Mucosa of gallbladder (tissue), 1 donor: Measurements from ENCODE around the gene DTL. TPM values are rescaled to one million over a fixed set of nuclear protein-coding genes. Genes with fewer than 3 reads are reported as not detected.
"Not testable (repeated sequence)": the region's sequence is repeated elsewhere in the genome, so short reads cannot be mapped to it uniquely, and the experiment has no call there.

Experiments
- DNase-seq: peaks from one replicate; pipeline ENCODE4 v3.0.0-alpha.2; 2020; ENCODE audit warnings: low spot score
- total RNA-seq: library from RNA; stranded (reverse); gene quantifications from one replicate; pipeline ENCODE4 v1.2.1, GENCODE V29; 2021
- donor health status: DM: no; HTN: no; CAD: no.

Gene DTL
- 2.9 TPM for total RNA-seq

GRCh38 chr1:212035123-212035834 is at the start of gene DTL, which contains the start of gene INTS7:
Gene DTL, plus strand, starts transcription at chr1:212035748. Its CDS starts 143 bp downstream, at chr1:212035891.
Gene INTS7, minus strand, starts transcription at chr1:212035557. Its CDS starts 120 bp downstream, at chr1:212035437.
- peak; percentile 99 for DNase-seq

GRCh38 chr1:211986628-211987254 is 48.8 kb upstream of the DTL start:
- no peak for DNase-seq

GRCh38 chr1:211991695-211992094 is 43.9 kb upstream of the DTL start:
- no peak for DNase-seq

- DNase-seq = not testable (repeated sequence)
Observed at GRCh38 chr1:211997426-211997825, 38.1 kb upstream of the DTL start.

- DNase-seq = no peak
Observed at GRCh38 chr1:212002536-212002935, 33.0 kb upstream of the DTL start.

- DNase-seq = no peak
Observed at GRCh38 chr1:212004895-212005608, 30.5 kb upstream of the DTL start.

- no peak for DNase-seq
Observed at GRCh38 chr1:212007178-212007577, 28.4 kb upstream of the DTL start.

- no peak for DNase-seq
Observed at GRCh38 chr1:212007886-212008285, 27.7 kb upstream of the DTL start.

GRCh38 chr1:212009561-212009960 is 26.0 kb upstream of the DTL start:
- no peak for DNase-seq

GRCh38 chr1:212010004-212010403 is 25.5 kb upstream of the DTL start:
- no peak for DNase-seq

GRCh38 chr1:212012034-212012740 is 23.4 kb upstream of the DTL start:
- DNase-seq = peak; percentile 78

- no peak for DNase-seq
Observed at GRCh38 chr1:212013672-212014071, 21.9 kb upstream of the DTL start.

- no peak for DNase-seq
Observed at GRCh38 chr1:212020975-212021374, 14.6 kb upstream of the DTL start.

- DNase-seq = no peak
Observed at GRCh38 chr1:212021563-212021962, 14.0 kb upstream of the DTL start.

- not testable (repeated sequence) for DNase-seq
Observed at GRCh38 chr1:212022908-212023307, 12.6 kb upstream of the DTL start.

GRCh38 chr1:212024469-212025149 is 10.9 kb upstream of the DTL start:
- no peak for DNase-seq

- DNase-seq = not testable (repeated sequence)
Observed at GRCh38 chr1:212027727-212028126, 7.8 kb upstream of the DTL start.

GRCh38 chr1:212030936-212031528 is 4.5 kb upstream of the DTL start:
- no peak for DNase-seq

GRCh38 chr1:212034516-212035122 is 929 bp upstream of the DTL start:
- no peak for DNase-seq

GRCh38 chr1:212035835-212036605 is 472 bp downstream of the DTL start:
- no peak for DNase-seq
